GM12878 (cell line): ENCODE results near the gene PJA1. TPM values are rescaled to one million over a fixed set of nuclear protein-coding genes. Genes with fewer than 3 reads are reported as not detected.

Source experiments
- ATAC-seq: fragments of 200-7000 bp; cut with Tn5 transposase; 3 replicates; pipeline ENCODE4 v1.9.1; 2020; ENCODE audit warnings: mild to moderate bottlenecking, moderate library complexity
- BruUV-seq: library from RNA; stranded (reverse); fragments of 400-500 nt; replicated peaks from 2 replicates; lab custom pipeline; 2021; lab: Mats Ljungman, UMichigan
- CTCF ChIA-PET: fragments of 300-600 bp; sonication (Branson Sonifier 250); formaldehyde crosslinking; extraction: SDS; loops from one replicate; lab custom pipeline; 2021; ENCODE audit warnings: inconsistent platforms; lab: Yijun Ruan, JAX
- POLR2A ChIA-PET: fragments of 350-600 bp; formaldehyde crosslinking; extraction: SDS; loops from one replicate; lab custom pipeline; 2021; ENCODE audit warnings: inconsistent platforms; lab: Charles Lee
- RAD21 ChIA-PET: fragments of 300-600 bp; sonication (Branson Sonifier 250); formaldehyde crosslinking; loops from one replicate; lab custom pipeline; 2023; ENCODE audit warnings: antibody characterized with exemption; ENCODE audit not compliant: unreplicated experiment; lab: Charles Lee
- SMC1A ChIA-PET: fragments of 300-600 bp; sonication (Branson Sonifier 250); formaldehyde crosslinking; loops from one replicate; lab custom pipeline; 2023; ENCODE audit not compliant: unreplicated experiment, uncharacterized antibody; lab: Charles Lee
- DNase-seq: peaks from one replicate; pipeline ENCODE4 v3.0.0-alpha.2; 2011; ENCODE audit warnings: low read depth, low spot score
- FAIRE-seq: peaks from 3 replicates; lab custom pipeline; 2011; peaks lifted over from hg19 to GRCh38; lab: Jason Lieb, UNC
- H2AFZ ChIP-seq: 2 replicates; pipeline ENCODE4 v1.6.0; 2011; ENCODE audit warnings: low read depth, low read length, control low read depth; ENCODE audit not compliant: control insufficient read depth
- H3K27ac ChIP-seq: 2 replicates; pipeline ENCODE4 v1.5.1; 2011; ENCODE audit warnings: control low read depth; ENCODE audit not compliant: control insufficient read depth, insufficient read depth
- H3K27me3 ChIP-seq, 2 experiments: replicated peaks in 1 of 2; 2 replicates each; pipeline versions ENCODE4 v1.6.0 to v1.6.1; 2011; ENCODE audit warnings: low read length in 1 of 2; ENCODE audit not compliant: control insufficient read depth in 2 of 2, insufficient read depth in 2 of 2
- H3K36me3 ChIP-seq, 2 experiments: 2 replicates each; pipeline ENCODE4 v1.5.1; 2011; ENCODE audit warnings: low read length in 1 of 2; ENCODE audit not compliant: control insufficient read depth in 2 of 2, insufficient read depth in 2 of 2
- H3K4me1 ChIP-seq: 2 replicates; pipeline ENCODE4 v1.6.1; 2011; ENCODE audit warnings: mild to moderate bottlenecking, low read length, moderate library complexity, mixed read lengths; ENCODE audit not compliant: control insufficient read depth, insufficient read depth
- H3K4me2 ChIP-seq: 2 replicates; pipeline ENCODE4 v1.6.0; 2011; ENCODE audit warnings: control low read depth; ENCODE audit not compliant: control insufficient read depth, insufficient read depth
- H3K4me3 ChIP-seq: fragments of 200-600 bp; sonication (generic); 2 replicates; pipeline ENCODE4 v1.5.1; 2016
- H3K79me2 ChIP-seq: 2 replicates; pipeline ENCODE4 v1.6.0; 2011; ENCODE audit warnings: low read length; ENCODE audit not compliant: control insufficient read depth, insufficient read depth
- H3K9ac ChIP-seq: 2 replicates; pipeline ENCODE4 v1.8.0; 2011; ENCODE audit warnings: low read length, control low read depth, mixed read lengths; ENCODE audit not compliant: control insufficient read depth, insufficient read depth
- H3K9me3 ChIP-seq: replicated peaks from 3 replicates; pipeline ENCODE4 v1.5.1; 2011; ENCODE audit warnings: mild to moderate bottlenecking, low read length; ENCODE audit not compliant: control insufficient read depth, insufficient read depth
- H4K20me1 ChIP-seq: 2 replicates; pipeline ENCODE4 v1.6.0; 2011; ENCODE audit not compliant: control insufficient read depth, insufficient read depth
- ASH2L ChIP-seq: fragments of 300-600, 200-600 bp; sonication (generic); IDR thresholded peaks from 2 replicates; pipeline ENCODE4 v1.6.1; 2017; ENCODE audit warnings: low read depth, mild to moderate bottlenecking, borderline replicate concordance
- BMI1 ChIP-seq: fragments of 450-650 bp; IDR thresholded peaks from 2 replicates; pipeline ENCODE4 v1.6.1; 2016; ENCODE audit warnings: mild to moderate bottlenecking, moderate library complexity, borderline replicate concordance
- CHD1 ChIP-seq: IDR thresholded peaks from 2 replicates; pipeline ENCODE4 v1.6.1; 2012; ENCODE audit warnings: low read depth, low read length, improper control_type of control experiment
- ELK1 ChIP-seq: IDR thresholded peaks from 2 replicates; pipeline ENCODE4 v1.6.1; 2012; ENCODE audit warnings: low read depth, low read length, improper control_type of control experiment
- MEF2B ChIP-seq: fragments of 450-650 bp; IDR thresholded peaks from 2 replicates; pipeline ENCODE4 v1.6.1; 2018; ENCODE audit warnings: mild to moderate bottlenecking, moderate library complexity; ENCODE audit not compliant: partially characterized antibody, poor library complexity, severe bottlenecking
- NFXL1 ChIP-seq: fragments of 450-650 bp; IDR thresholded peaks from 2 replicates; pipeline ENCODE4 v1.6.1; 2017; ENCODE audit warnings: antibody characterized with exemption, mild to moderate bottlenecking, borderline replicate concordance
- PML ChIP-seq: IDR thresholded peaks from 2 replicates; pipeline ENCODE4 v1.6.1; 2012; ENCODE audit warnings: low read length, inconsistent platforms
- PRDM15 ChIP-seq: fragments of 450-650 bp; formaldehyde crosslinking; IDR thresholded peaks from 2 replicates; pipeline ENCODE4 v1.4.0; 2020; ENCODE audit warnings: mild to moderate bottlenecking, moderate library complexity
- RBBP5 ChIP-seq: fragments of 200-600 bp; sonication (generic); conservative IDR thresholded peaks from 2 replicates; pipeline ENCODE4 v1.6.1; 2016
- RCOR1 ChIP-seq: conservative IDR thresholded peaks from 2 replicates; pipeline ENCODE4 v1.6.1; 2012; ENCODE audit warnings: low read depth, low read length, improper control_type of control experiment
- RELA ChIP-seq: fragments of 450-650 bp; IDR thresholded peaks from 2 replicates; pipeline ENCODE4 v1.8.0; 2014; ENCODE audit warnings: borderline replicate concordance; ENCODE audit not compliant: partially characterized antibody
- RUNX3 ChIP-seq: IDR thresholded peaks from 2 replicates; pipeline ENCODE4 v1.6.1; 2012; ENCODE audit warnings: low read length, inconsistent platforms
- SP1 ChIP-seq: IDR thresholded peaks from one replicate; pipeline ENCODE4 v1.6.1; 2011; ENCODE audit warnings: low read depth, low read length
- SREBF2 ChIP-seq: IDR thresholded peaks from 2 replicates; pipeline ENCODE4 v1.6.1; 2012; ENCODE audit warnings: mild to moderate bottlenecking, low read length
- STAT1 ChIP-seq: fragments of 450-650 bp; conservative IDR thresholded peaks from 2 replicates; pipeline ENCODE4 v1.6.1; 2014; ENCODE audit warnings: antibody characterized with exemption, mild to moderate bottlenecking
- TCF3 ChIP-seq: IDR thresholded peaks from 2 replicates; pipeline ENCODE4 v1.6.1; 2012; ENCODE audit warnings: low read depth, mild to moderate bottlenecking, low read length, borderline replicate concordance; ENCODE audit not compliant: insufficient read depth
- YBX1 ChIP-seq: fragments of 450-650 bp; IDR thresholded peaks from 2 replicates; pipeline ENCODE4 v1.6.1; 2016; ENCODE audit warnings: antibody characterized with exemption
- ZNF24 ChIP-seq: fragments of 450-650 bp; IDR thresholded peaks from 2 replicates; pipeline ENCODE4 v1.6.1; 2017; ENCODE audit warnings: antibody characterized with exemption, mild to moderate bottlenecking
- WGBS: methylation state at CpG from one replicate; pipeline ENCODE4 v1.1.6; 2016; ENCODE audit warnings: low lambda C conversion rate; ENCODE audit not compliant: insufficient replicate concordance, insufficient coverage; ENCODE audit errors: missing lambda C conversion rate; 5-methylcytosine and 5-hydroxymethylcytosine counted together
- in situ Hi-C: fragments of 300-500 bp; cut with MboI; formaldehyde crosslinking; loops from 9 replicates; pipeline ENCODE4 v1.14.3; 2018; ENCODE audit warnings: mixed read lengths
- intact Hi-C: fragments of 100-400 bp; cut with micrococcal nuclease; formaldehyde crosslinking; loops from one replicate; pipeline ENCODE4 v1.14.2; 2022; ENCODE audit not compliant: unreplicated experiment
- polyA plus RNA-seq, 11 experiments: library from polyadenylated mRNA; depleted of rRNA in 4 of 11; unstranded in 6 of 11; stranded (reverse) in 5 of 11; fragments of >200 nt; fragmentation: Nextera tagmentation in 4 of 11; fragmentation: Illumina TruSeq in 1 of 11; extraction: Ambion mirVana in 4 of 11; extraction: Trizol in 1 of 11; gene quantifications; 1 replicate in 1 of 11; 2 replicates in 10 of 11; pipeline versions ENCODE4 v1.2.1 to v1.2.3, GENCODE V29; 2011 to 2016; ENCODE audit warnings: inconsistent platforms in 2 of 11, missing spikeins in 2 of 11, low read depth in 1 of 11
- total RNA-seq, 4 experiments: library from RNA; depleted of rRNA in 3 of 4; stranded (reverse); fragments of >200 nt in 3 of 4; fragmentation: Illumina TruSeq in 1 of 4; extraction: Trizol in 1 of 4; gene quantifications; 2 replicates each; pipeline versions ENCODE4 v1.2.1 to v1.2.3, GENCODE V29; 2013 to 2021
- TF ChIP-seq, protein P1 (sequence below): fragments of 450-650 bp; IDR thresholded peaks from 2 replicates; pipeline ENCODE4 v1.6.1; 2016; ENCODE audit warnings: mild to moderate bottlenecking

The PJA1 gene
- total and polyA plus RNA-seq, 10 of the 15 experiments (the other 5 are each of a cell fraction or from before 2014, with no cell fraction given): 5.2 to 19.5 (median 10.8) TPM

DNA sequence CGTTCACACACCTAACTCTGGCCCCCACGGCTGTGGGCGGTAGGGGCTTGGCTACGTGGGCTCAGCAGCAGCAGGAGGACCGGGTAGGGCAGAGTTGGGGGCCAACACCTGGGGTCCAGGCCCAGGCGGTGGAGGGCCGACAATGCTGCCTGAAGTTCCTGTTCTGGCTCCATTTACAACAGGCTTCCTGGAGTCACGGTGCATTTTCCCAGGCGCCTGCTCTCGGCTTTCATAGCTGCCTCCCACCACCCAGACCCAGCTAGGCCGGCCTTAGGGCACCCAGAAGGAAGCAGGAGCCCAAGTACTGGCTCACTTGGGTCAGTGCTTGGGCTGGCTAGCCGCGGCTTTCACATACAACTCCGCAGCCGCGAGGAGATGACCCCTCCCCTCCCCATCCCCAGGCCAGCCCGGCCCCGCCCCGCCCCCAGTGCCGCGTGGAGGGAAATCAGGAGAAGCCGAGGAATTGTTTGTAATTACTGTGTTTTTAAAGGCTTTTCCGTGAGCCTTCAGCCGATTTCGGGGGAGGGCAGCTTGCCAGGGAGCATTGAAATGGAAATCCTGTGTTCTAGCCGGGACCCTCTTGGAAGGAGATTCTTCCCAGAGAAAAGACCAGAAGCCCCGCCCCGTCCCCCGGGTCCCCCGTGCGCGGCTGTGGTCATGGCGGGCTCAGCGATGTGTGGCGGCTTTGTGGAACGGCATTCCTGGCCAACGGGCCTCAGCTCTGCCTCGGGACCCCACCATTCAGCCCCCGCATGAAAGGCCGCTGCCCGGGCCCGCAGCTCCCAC is 28.5 kb downstream of the PJA1 start:
- H4K20me1 ChIP-seq: no peaks in the 10 kb centered on the region
- DNase-seq: no peak

More for the DNA sequence above, 28.5 kb downstream of the PJA1 start:
- FAIRE-seq (no peak), ATAC-seq (no peak)
- Histone ChIP-seq H3K9ac (no peak overlapping the region), H3K9me3 (no peaks in the 10 kb centered on the region), H2AFZ (no peak overlapping the region), H3K36me3 (no peaks in the 10 kb centered on the region)
- intact Hi-C loops: no loop called here
- TF ChIP-seq PRDM15 (CRISPR knock-in tag): no peak
- TF ChIP-seq SP1: no peak
- TF ChIP-seq RCOR1: no peak
- no peak for TF ChIP-seq ASH2L
- no peak for TF ChIP-seq RBBP5
- no peak for TF ChIP-seq TCF3
- TF ChIP-seq YBX1: no peak
- TF ChIP-seq PML: no peak
- TF ChIP-seq STAT1: no peak
- no peak for TF ChIP-seq NFXL1
- TF ChIP-seq, protein P1, sequence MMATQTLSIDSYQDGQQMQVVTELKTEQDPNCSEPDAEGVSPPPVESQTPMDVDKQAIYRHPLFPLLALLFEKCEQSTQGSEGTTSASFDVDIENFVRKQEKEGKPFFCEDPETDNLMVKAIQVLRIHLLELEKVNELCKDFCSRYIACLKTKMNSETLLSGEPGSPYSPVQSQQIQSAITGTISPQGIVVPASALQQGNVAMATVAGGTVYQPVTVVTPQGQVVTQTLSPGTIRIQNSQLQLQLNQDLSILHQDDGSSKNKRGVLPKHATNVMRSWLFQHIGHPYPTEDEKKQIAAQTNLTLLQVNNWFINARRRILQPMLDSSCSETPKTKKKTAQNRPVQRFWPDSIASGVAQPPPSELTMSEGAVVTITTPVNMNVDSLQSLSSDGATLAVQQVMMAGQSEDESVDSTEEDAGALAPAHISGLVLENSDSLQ: no peak
- TF ChIP-seq ZNF24: no peak
- TF ChIP-seq MEF2B: no peak
- TF ChIP-seq SREBF2: no peak
- TF ChIP-seq RUNX3: no peak
- no peak for TF ChIP-seq CHD1
- no peak for TF ChIP-seq BMI1
- no peak for TF ChIP-seq RELA
- no peak for TF ChIP-seq ELK1
- TF ChIP-seq, all 136 proteins: peak for 0
- Histone ChIP-seq H3K79me2 (no peaks in the 10 kb centered on the region), H3K4me1 (no peaks in the 10 kb centered on the region), H3K27ac (no peak overlapping the region), H3K4me2 (no peak overlapping the region), H3K4me3 (no peak overlapping the region), H3K27me3 (peaks cover 0 to 1% of the 10 kb centered on the region in 2 experiments; a peak in 2 of 4 replicates)
- ChIA-PET CTCF (interaction anchor here (0.6 kb wide), 1 partner anchor 286 kb away, joined by 3 read pairs; no protein-coding TSS in a partner anchor), SMC1A (no interaction called here), RAD21 (no interaction called here), POLR2A (no interaction called here)
- BruUV-seq: no TSS peak
- in situ Hi-C loops: no loop called here
- WGBS: 28% methylated on average over 34 of the region's 42 CpGs
